Sigmoid colon (tissue), 4 donors: Measurements from ENCODE around the gene HIPK4.

ENCODE experiments used
- CTCF ChIP-seq, 4 experiments: fragments of 450-650 bp in 3 of 4; fragments of 200-600 bp in 1 of 4; IDR thresholded peaks; one replicate each; pipeline ENCODE4 v1.5.1; 2016 to 2019; ENCODE audit warnings: antibody characterized with exemption in 4 of 4, mild to moderate bottlenecking in 3 of 4, moderate library complexity in 2 of 4
- EP300 ChIP-seq, 4 donors: sonication (generic); formaldehyde crosslinking; IDR thresholded peaks; one replicate each; pipeline ENCODE4 v1.6.1; 2017; ENCODE audit warnings: antibody characterized with exemption in 4 of 4
- POLR2A ChIP-seq, 2 donors: fragments of 450-650 bp; IDR thresholded peaks; one replicate each; pipeline ENCODE4 v1.6.1; 2016; ENCODE audit warnings: antibody characterized with exemption in 2 of 2, mild to moderate bottlenecking in 2 of 2, moderate library complexity in 2 of 2

- TF ChIP-seq CTCF (IDR thresholded peaks at IDR 0.05): no peak
- no peak for TF ChIP-seq EP300 (IDR thresholded peaks at IDR 0.05)
- TF ChIP-seq POLR2A (IDR thresholded peaks at IDR 0.05): no peak
These were observed 41.7 kb upstream of the HIPK4 start for GRCh38 chr19:40431698-40432097.
